ENCODE results near the gene FANCC. TPM values are rescaled to one million over a fixed set of nuclear protein-coding genes. Genes with fewer than 3 reads are reported as not detected.

The FANCC gene
- total and polyA plus RNA-seq, 2 of the 8 experiments (the other 6 are each of a cell fraction or from before 2014, with no cell fraction given): 7.8 to 15.2 TPM

- TF ChIP-seq RNF2 (IDR thresholded peaks at IDR 0.05; ENCODE audit: borderline replicate concordance, low read depth, low read length, missing control alignments, poor library complexity, severe bottlenecking): no peak
Measured at GRCh38 chr9:95073042-95073607, 244.4 kb downstream of the FANCC start (continued).
